ENCODE measurements around the gene MBLAC1.
A peak's percentile ranks its signal among the peaks of the same experiment; 100 is the strongest.

The MBLAC1 gene

GRCh38 chr7:100173806-100174495 lies 47.2 kb downstream of the MBLAC1 start:
- DNase-seq: no peak

- DNase-seq: no peak
These were observed 47.8 kb downstream of the MBLAC1 start for GRCh38 chr7:100174582-100174981.

- no peak for DNase-seq
These were observed 48.6 kb downstream of the MBLAC1 start for GRCh38 chr7:100175296-100175935.

- DNase-seq: no peak
These were observed 49.6 kb downstream of the MBLAC1 start for GRCh38 chr7:100176096-100177044.

- peak; percentile 97 to 98 for DNase-seq
These were observed 50.6 kb downstream of the MBLAC1 start, which contains the start of the genes GPC2 and STAG3 for GRCh38 chr7:100177045-100178001. GPC2 (minus strand) TSS chr7:100177381; CDS start chr7:100177199, 182 bp downstream. STAG3 (plus strand) TSS chr7:100177918; CDS start chr7:100180557, 2,639 bp downstream.

Data from inflammatory macrophage (primary cell).